Measurements from ENCODE around the gene RNU6-7. TPM values are rescaled to one million over a fixed set of nuclear protein-coding genes. Genes with fewer than 3 reads are reported as not detected.
A peak's percentile ranks its signal among the peaks of the same experiment; 100 is the strongest.

Gene RNU6-7
- total RNA-seq: not detected
- long read RNA-seq: 0 reads

GRCh38 chr14:32201816-32202490, at the start of gene RNU6-7:
Gene RNU6-7, plus strand, starts transcription at chr14:32202045.
- no peak for ATAC-seq
- DNase-seq (ENCODE audit: missing footprints): no peak
- intact Hi-C loops (cut with DNase I): loop anchor here (2.0 kb wide), 2 partner anchors 53 to 641 kb away; partner anchors contain the start of gene NUBPL

- intact Hi-C loops (cut with DNase I): no loop called here
- DNase-seq (ENCODE audit: missing footprints): no peak
- no peak for ATAC-seq
Measured at GRCh38 chr14:32166029-32166428, 35.8 kb upstream of the RNU6-7 start.

GRCh38 chr14:32166924-32167323, 34.9 kb upstream of the RNU6-7 start:
- intact Hi-C loops (cut with DNase I): no loop called here
- DNase-seq (ENCODE audit: missing footprints): no peak
- no peak for ATAC-seq

- intact Hi-C loops (cut with DNase I): no loop called here
- ATAC-seq (no peak), DNase-seq (ENCODE audit: missing footprints) (no peak)
Measured at GRCh38 chr14:32167907-32168306, 33.9 kb upstream of the RNU6-7 start.

- intact Hi-C loops (cut with DNase I): no loop called here
- DNase-seq (ENCODE audit: missing footprints) (no peak), ATAC-seq (no peak)
Measured at GRCh38 chr14:32169191-32169590, 32.7 kb upstream of the RNU6-7 start.

- DNase-seq (ENCODE audit: missing footprints) (no peak), ATAC-seq (no peak)
- intact Hi-C loops (cut with DNase I): no loop called here
Measured at GRCh38 chr14:32171469-32171868, 30.4 kb upstream of the RNU6-7 start.

GRCh38 chr14:32183151-32184058, 18.4 kb upstream of the RNU6-7 start:
- no peak for ATAC-seq
- intact Hi-C loops (cut with DNase I): no loop called here

GRCh38 chr14:32185097-32185496, 16.7 kb upstream of the RNU6-7 start:
- ATAC-seq (no peak), DNase-seq (ENCODE audit: missing footprints) (no peak)
- intact Hi-C loops (cut with DNase I): no loop called here

More at GRCh38 chr14:32183151-32184058, 18.4 kb upstream of the RNU6-7 start:
- DNase-seq (ENCODE audit: missing footprints): no peak

GRCh38 chr14:32186248-32186647, 15.6 kb upstream of the RNU6-7 start:
- intact Hi-C loops (cut with DNase I): no loop called here
- ATAC-seq: no peak
- no peak for DNase-seq (ENCODE audit: missing footprints)

- DNase-seq (ENCODE audit: missing footprints) (no peak), ATAC-seq (no peak)
- intact Hi-C loops (cut with DNase I): no loop called here
Measured at GRCh38 chr14:32189811-32190210, 12.0 kb upstream of the RNU6-7 start.

- intact Hi-C loops (cut with DNase I): no loop called here
- DNase-seq (ENCODE audit: missing footprints) (no peak), ATAC-seq (no peak)
Measured at GRCh38 chr14:32190673-32191072, 11.2 kb upstream of the RNU6-7 start.

GRCh38 chr14:32192712-32193373, 9.0 kb upstream of the RNU6-7 start:
- intact Hi-C loops (cut with DNase I): no loop called here
- ATAC-seq (no peak), DNase-seq (ENCODE audit: missing footprints) (no peak)

- DNase-seq (ENCODE audit: missing footprints) (no peak), ATAC-seq (no peak)
- intact Hi-C loops (cut with DNase I): no loop called here
Measured at GRCh38 chr14:32193532-32193931, 8.3 kb upstream of the RNU6-7 start.

GRCh38 chr14:32195636-32196035, 6.2 kb upstream of the RNU6-7 start:
- DNase-seq (ENCODE audit: missing footprints): no peak
- intact Hi-C loops (cut with DNase I): no loop called here
- ATAC-seq: no peak

- ATAC-seq (no peak), DNase-seq (ENCODE audit: missing footprints) (no peak)
- intact Hi-C loops (cut with DNase I): no loop called here
Measured at GRCh38 chr14:32197919-32198318, 3.9 kb upstream of the RNU6-7 start.

- intact Hi-C loops (cut with DNase I): no loop called here
- DNase-seq (ENCODE audit: missing footprints) (no peak), ATAC-seq (no peak)
Measured at GRCh38 chr14:32200368-32201192, 1.3 kb upstream of the RNU6-7 start.

GRCh38 chr14:32201193-32201815, 541 bp upstream of the RNU6-7 start:
- peak; percentile 88 for DNase-seq (ENCODE audit: missing footprints)
- intact Hi-C loops (cut with DNase I): no loop called here
- ATAC-seq: peak; percentile 86

GRCh38 chr14:32202491-32202997, 699 bp downstream of the RNU6-7 start:
- ATAC-seq: no peak
- no peak for DNase-seq (ENCODE audit: missing footprints)
- intact Hi-C loops (cut with DNase I): loop anchor here (2.0 kb wide), 2 partner anchors 52 to 642 kb away; partner anchors contain the start of gene NUBPL

Measured in Right ventricle myocardium inferior (tissue), 1 donor.